GM13977 (cell line): ENCODE measurements around the gene ZNF598.

Experiments
- DNase-seq: peaks from one replicate; pipeline ENCODE4 v3.0.0; 2012; ENCODE audit warnings: low spot score
- in situ Hi-C: fragments of 300-500 bp; cut with MboI; formaldehyde crosslinking; loops from one replicate; pipeline ENCODE4 v1.12.0; 2022; ENCODE audit warnings: low sequenced_read_pairs, low pct_unique_long_range_greater_than_20kb, mixed read lengths, inconsistent platforms; ENCODE audit not compliant: unreplicated experiment
- TF ChIP-seq, protein P1 (sequence below): IDR thresholded peaks from 2 replicates; pipeline ENCODE4 v1.5.1; 2012; ENCODE audit warnings: mild to moderate bottlenecking, control low read depth; ENCODE audit not compliant: insufficient read depth; ENCODE audit errors: extremely low read depth, missing control alignments

Gene ZNF598

DNA sequence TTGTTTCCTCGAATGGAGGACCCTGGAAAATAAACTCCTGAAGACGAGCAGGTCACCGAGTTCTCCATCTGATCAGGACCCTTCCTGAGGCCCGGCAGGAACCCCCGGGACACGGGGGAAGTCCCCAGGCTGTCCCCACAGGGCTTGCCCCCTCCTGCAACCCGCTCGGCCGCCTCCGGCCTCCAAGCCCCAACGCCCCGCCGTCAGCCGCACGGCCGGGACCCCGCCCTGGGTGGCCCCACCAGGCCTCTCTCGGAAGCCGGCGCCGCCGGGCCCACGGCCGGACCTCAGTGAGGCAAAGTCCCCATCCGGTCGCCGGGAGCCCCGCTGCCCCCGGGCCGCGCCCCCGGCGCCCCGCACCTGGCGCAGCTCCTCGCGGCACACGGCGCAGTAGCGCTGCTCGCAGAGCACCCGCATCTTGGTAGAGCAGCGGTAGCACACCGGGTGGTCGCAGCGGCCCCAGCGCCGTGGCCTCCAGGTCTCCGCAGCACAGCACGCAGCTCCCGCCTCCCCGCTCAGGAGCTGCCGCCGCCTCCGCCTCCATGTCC lies 383 bp downstream of the ZNF598 start:
- in situ Hi-C loops = no loop called here
- TF ChIP-seq, protein P1, sequence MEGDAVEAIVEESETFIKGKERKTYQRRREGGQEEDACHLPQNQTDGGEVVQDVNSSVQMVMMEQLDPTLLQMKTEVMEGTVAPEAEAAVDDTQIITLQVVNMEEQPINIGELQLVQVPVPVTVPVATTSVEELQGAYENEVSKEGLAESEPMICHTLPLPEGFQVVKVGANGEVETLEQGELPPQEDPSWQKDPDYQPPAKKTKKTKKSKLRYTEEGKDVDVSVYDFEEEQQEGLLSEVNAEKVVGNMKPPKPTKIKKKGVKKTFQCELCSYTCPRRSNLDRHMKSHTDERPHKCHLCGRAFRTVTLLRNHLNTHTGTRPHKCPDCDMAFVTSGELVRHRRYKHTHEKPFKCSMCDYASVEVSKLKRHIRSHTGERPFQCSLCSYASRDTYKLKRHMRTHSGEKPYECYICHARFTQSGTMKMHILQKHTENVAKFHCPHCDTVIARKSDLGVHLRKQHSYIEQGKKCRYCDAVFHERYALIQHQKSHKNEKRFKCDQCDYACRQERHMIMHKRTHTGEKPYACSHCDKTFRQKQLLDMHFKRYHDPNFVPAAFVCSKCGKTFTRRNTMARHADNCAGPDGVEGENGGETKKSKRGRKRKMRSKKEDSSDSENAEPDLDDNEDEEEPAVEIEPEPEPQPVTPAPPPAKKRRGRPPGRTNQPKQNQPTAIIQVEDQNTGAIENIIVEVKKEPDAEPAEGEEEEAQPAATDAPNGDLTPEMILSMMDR = no peak
- DNase-seq = no peak

DNA sequence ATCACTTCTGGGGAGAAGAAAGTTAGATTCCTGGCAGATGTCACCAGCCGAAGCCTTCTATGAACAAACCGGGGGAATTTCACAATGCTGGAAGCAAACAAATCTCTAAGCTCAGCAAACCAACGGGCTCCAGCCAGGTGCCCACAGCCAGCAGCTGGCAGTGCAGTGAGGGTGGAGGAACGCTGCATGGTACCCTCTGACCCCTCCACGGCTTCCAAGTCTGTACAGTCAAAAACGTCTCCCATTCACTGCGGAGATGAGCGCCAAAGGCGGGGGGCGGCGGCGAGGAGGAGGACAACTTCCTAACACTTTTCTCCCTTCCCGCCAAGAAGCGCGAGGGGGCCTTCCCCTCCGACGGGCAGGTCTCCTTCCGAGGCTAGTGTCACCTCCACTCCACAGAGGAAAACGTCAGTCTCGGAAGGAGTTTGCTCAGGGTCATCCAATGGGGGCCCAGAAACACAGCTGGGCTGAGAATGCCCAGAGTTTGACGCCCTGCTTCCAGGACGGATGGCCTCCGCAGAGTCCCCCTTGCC lies 924 bp downstream of the ZNF598 start:
- TF ChIP-seq, protein P1 = no peak
- no peak for DNase-seq
- in situ Hi-C loops = no loop called here

GRCh38 chr16:2008009-2008526 lies 1.6 kb downstream of the ZNF598 start:
- no peak for DNase-seq
- TF ChIP-seq, protein P1 = no peak
- in situ Hi-C loops = no loop called here

DNA sequence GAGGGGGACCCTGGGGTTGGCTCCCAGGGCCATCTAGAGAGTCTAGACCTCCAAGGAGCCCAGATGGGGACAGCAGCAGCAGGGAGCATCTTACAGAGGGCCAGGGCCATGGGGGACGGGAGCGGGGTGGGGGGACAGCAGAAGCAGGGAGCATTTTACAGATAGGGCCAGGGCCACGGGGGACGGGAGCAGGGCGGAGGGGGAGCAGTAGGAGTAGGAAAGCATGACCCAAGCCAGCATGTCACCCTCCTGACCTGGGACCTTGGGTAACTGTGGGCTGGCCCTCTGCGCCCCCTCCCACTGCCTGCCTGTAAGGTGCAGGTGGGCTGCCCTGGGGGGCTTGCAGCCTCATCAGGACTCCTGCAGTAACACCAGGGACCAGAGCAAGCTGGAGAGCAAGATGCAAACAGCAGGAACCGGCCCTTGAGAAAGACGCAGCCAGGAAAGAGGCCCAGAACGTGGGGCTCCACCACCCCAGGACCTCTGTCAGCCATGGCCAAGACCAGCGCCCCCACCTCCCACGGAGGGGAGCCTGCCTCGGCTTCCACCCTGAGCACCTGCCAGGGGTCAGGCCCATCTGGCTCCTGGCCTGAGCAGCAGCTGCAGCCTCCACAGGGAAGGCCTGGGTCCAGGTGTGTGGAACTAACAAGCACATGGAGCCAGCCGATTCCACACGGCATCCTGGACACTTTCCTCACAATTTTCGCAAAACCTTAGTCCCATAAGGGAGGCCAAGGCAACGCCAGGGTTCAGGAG lies 2.4 kb downstream of the ZNF598 start:
- DNase-seq = no peak
- TF ChIP-seq, protein P1 = no peak
- in situ Hi-C loops = no loop called here

DNA sequence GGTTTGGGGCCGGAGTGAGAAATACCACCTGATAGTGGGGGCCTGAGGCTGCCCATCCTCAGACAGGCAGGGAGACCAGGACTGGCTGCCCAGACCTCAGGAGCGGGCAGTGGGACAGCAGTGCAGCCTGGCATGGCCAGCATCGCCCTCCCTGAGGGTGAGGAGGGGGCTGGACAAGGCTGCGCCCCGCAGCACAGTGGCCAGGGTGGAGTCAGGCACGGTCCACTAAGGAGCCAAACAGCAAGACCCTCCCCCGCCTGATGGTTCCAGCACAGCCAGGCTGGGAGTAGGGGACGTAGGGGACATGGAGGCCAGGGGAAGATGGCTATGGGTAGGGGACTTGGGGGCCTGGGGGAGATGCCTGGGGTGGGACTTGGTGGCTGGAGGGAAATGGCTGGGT lies 3.3 kb downstream of the ZNF598 start:
- TF ChIP-seq, protein P1 = no peak
- in situ Hi-C loops = no loop called here
- DNase-seq = no peak

DNA sequence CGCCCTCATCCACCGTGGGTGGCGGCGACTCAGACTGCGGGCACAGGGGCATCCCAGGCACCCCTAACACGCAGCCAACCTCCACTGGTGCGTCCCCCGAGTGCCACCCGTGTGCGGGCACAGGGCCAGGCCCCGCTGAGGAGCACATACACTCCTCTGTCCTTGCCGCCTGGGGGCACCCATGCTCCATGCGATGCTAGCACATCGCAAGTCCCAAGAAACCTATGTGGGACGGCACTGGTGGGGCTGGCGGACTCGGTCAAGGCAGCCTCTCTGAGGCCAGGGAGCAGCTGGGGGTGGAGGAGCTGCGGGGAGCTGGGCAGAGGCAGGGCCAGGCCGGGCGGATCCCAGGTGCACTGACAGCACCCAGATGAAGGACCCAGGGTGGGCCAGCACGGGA lies 4.0 kb downstream of the ZNF598 start:
- TF ChIP-seq, protein P1 = peak; percentile 43
- no peak for DNase-seq
- in situ Hi-C loops = no loop called here
